Measurements from ENCODE around the gene CAMSAP3. TPM values are rescaled to one million over a fixed set of nuclear protein-coding genes. Genes with fewer than 3 reads are reported as not detected.
A peak's percentile ranks its signal among the peaks of the same experiment; 100 is the strongest.

The CAMSAP3 gene
- polyA plus RNA-seq, 1 of the 3 experiments (the other 2 are of a cell fraction), result 0.08 TPM

- CTCF ChIA-PET, result interaction anchor here (0.7 to 4.1 kb wide), 9 partner anchors 12 to 264 kb away, joined by 3 to 40 read pairs (median 5); partner anchors contain the start of genes CAMSAP3, PET100, TRAPPC5 and XAB2
- no peak overlapping the region for H3K9ac ChIP-seq
- no peak overlapping the region for H2AFZ ChIP-seq (ENCODE audit: low read depth)
- peak; percentile 91 for DNase-seq
- H3K4me1 ChIP-seq (ENCODE audit: control insufficient read depth in 1 of 2, insufficient read depth in 2 of 2, low read depth in 1 of 2, low read length in 1 of 2), result peaks cover 0 to 42% of the 10 kb centered on the region in 2 experiments; a peak in 1 of 4 replicates
- TF ChIP-seq CHD2 (IDR thresholded peaks at IDR 0.05; ENCODE audit: low read length, partially characterized antibody) (peak; percentile 16), ZBTB33 (IDR thresholded peaks at IDR 0.05; ENCODE audit: borderline replicate concordance, low read depth) (no peak), POLR2AphosphoS5 (IDR thresholded peaks at IDR 0.05; ENCODE audit: low read depth, low read length) (peak; percentile 10; the same call in 1 of the 2 replicates), RXRA (IDR thresholded peaks at IDR 0.05; ENCODE audit: borderline replicate concordance, low read depth) (no peak), SMC3 (IDR thresholded peaks at IDR 0.05; ENCODE audit: low read depth, low read length) (no peak), JUND (IDR thresholded peaks at IDR 0.05) (no peak), PBX3 (IDR thresholded peaks at IDR 0.05) (no peak), IRF3 (IDR thresholded peaks at IDR 0.05; ENCODE audit: low read depth, low read length) (no peak), RCOR1 (IDR thresholded peaks at IDR 0.05; ENCODE audit: low read length) (no peak), EP300 (IDR thresholded peaks at IDR 0.05; ENCODE audit: borderline replicate concordance in 1 of 2, low read depth in 1 of 2, low read length in 1 of 2) (0 out of 4 replicates have a peak, but pooled peaks of 1 of the 2 experiments have one; percentile 35), NFIC (IDR thresholded peaks at IDR 0.05; ENCODE audit: borderline replicate concordance) (peak; percentile 69), FOSL2 (IDR thresholded peaks at IDR 0.05; ENCODE audit: borderline replicate concordance, low read depth) (no peak), GATA2 (CRISPR knock-in tag; IDR thresholded peaks at IDR 0.05) (peak; percentile 66), RAD21 (IDR thresholded peaks at IDR 0.05; ENCODE audit: low read length) (peak; percentile 11; the same call in 1 of the 2 replicates)
- H3F3A ChIP-seq (replicated peaks; ENCODE audit: insufficient read depth), result peaks cover 4% of the 10 kb centered on the region
- H3K79me2 ChIP-seq (ENCODE audit: insufficient read depth), result no peaks in the 10 kb centered on the region
- no peak overlapping the region for H3K4me3 ChIP-seq (ENCODE audit: low read depth in 2 of 2, low read length in 1 of 2)
- 53% methylated on average over 4 of the region's 4 CpGs for WGBS (ENCODE audit: low lambda C conversion rate)
- no peaks in the 10 kb centered on the region for H3K9me3 ChIP-seq
- H3K36me3 ChIP-seq (replicated peaks in 1 of 2; ENCODE audit: control insufficient read depth in 1 of 2, insufficient read depth in 2 of 2, low read length in 1 of 2), result peaks cover 3 to 36% of the 10 kb centered on the region in 2 experiments
- H4K20me1 ChIP-seq (ENCODE audit: insufficient read depth), result no peaks in the 10 kb centered on the region
- POLR2A ChIA-PET, result interaction anchor here (0.5 to 2.6 kb wide), 8 partner anchors 9 to 1294 kb away, joined by 3 to 16 read pairs (median 4); partner anchors contain the start of genes CAMSAP3, PCP2, PET100 and XAB2
- H3K27ac ChIP-seq (ENCODE audit: low read depth in 2 of 2, low read length in 1 of 2), result peak overlapping the region in 1 of 2 experiments; percentile 98; a peak in 2 of 4 replicates
- H3K27me3 ChIP-seq (ENCODE audit: insufficient read depth), result no peaks in the 10 kb centered on the region
- H3K4me2 ChIP-seq, result no peak overlapping the region
- H3K9me2 ChIP-seq, result no peaks in the 10 kb centered on the region
Observed at GRCh38 chr19:7618348-7618747, 22.7 kb downstream of the CAMSAP3 start.

All from SK-N-SH (cell line).